ENCODE data around the gene ATP9B.

The ATP9B gene

DNA sequence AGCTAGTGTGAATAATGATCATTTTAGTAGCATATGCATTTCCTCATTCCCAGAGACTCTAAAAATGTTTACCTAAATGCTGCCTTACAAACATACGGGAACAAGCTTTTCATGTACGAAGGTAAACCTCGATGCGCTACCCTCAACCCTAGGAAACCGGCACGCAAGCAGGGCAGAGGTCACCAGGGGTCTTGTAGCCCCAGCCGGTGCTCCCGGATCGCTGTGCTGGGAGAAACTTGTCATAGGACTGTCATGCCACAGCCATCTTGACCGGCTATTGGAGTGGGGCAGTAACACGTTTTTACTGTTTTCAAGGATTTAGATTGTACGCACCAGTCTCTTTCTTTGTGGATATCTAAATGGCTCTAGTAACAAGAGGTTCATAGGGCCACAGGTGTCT is 291.7 kb downstream of the ATP9B start:
- no peaks in the 10 kb centered on the region for H3K27me3 ChIP-seq (ENCODE audit: control insufficient read depth, insufficient read depth, low read length, poor library complexity, severe bottlenecking)
- H3K4me3 ChIP-seq (ENCODE audit: insufficient read depth, low read depth, low read length) = no peak overlapping the region
- peaks cover 12% of the 10 kb centered on the region for H3K36me3 ChIP-seq (ENCODE audit: control insufficient read depth, insufficient read depth, low read length)
- H3K9me3 ChIP-seq (ENCODE audit: control insufficient read depth, low read length) = no peaks in the 10 kb centered on the region
- H3K27ac ChIP-seq (ENCODE audit: insufficient read depth, low read depth, low read length, poor library complexity, severe bottlenecking) = no peak overlapping the region
- WGBS, 2 experiments = 94 to 95% methylated on average over 12 of the region's 12 CpGs
- H3K4me1 ChIP-seq (ENCODE audit: control insufficient read depth, insufficient read depth, low read length) = no peaks in the 10 kb centered on the region

- no peak overlapping the region for H3K27ac ChIP-seq (ENCODE audit: insufficient read depth, low read depth, low read length, poor library complexity, severe bottlenecking)
- no peak overlapping the region for H3K4me3 ChIP-seq (ENCODE audit: insufficient read depth, low read depth, low read length)
- H3K4me1 ChIP-seq (ENCODE audit: control insufficient read depth, insufficient read depth, low read length) = no peaks in the 10 kb centered on the region
- H3K27me3 ChIP-seq (ENCODE audit: control insufficient read depth, insufficient read depth, low read length, poor library complexity, severe bottlenecking) = no peaks in the 10 kb centered on the region
- WGBS, 2 experiments = 86 to 89% methylated on average over 19 to 20 of the region's 20 CpGs
- peaks cover 12% of the 10 kb centered on the region for H3K36me3 ChIP-seq (ENCODE audit: control insufficient read depth, insufficient read depth, low read length)
- H3K9me3 ChIP-seq (ENCODE audit: control insufficient read depth, low read length) = no peaks in the 10 kb centered on the region
Observed at GRCh38 chr18:79361766-79362522, 292.8 kb downstream of the ATP9B start.

DNA sequence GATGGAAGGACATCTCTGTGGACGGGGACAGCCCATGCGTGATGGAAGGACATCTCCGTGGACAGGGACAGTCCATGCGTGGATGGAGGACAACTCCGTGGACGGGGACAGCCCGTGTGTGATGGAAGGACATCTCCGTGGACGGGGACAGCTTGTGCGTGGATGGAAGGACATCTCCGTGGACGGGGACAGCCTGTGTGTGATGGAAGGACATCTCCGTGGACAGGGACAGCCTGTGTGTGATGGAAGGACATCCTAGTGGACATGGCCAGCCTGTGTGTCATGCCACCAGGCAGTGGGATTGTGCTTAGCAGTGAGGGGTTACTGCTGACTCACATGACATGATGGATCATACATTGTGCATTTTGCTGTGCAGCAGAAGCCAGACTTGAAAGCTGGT is 296.5 kb downstream of the ATP9B start:
- Histone ChIP-seq H3K9me3 (ENCODE audit: control insufficient read depth, low read length) (no peaks in the 10 kb centered on the region), H3K36me3 (ENCODE audit: control insufficient read depth, insufficient read depth, low read length) (peaks cover 12% of the 10 kb centered on the region), H3K27ac (ENCODE audit: insufficient read depth, low read depth, low read length, poor library complexity, severe bottlenecking) (no peak overlapping the region), H3K4me3 (ENCODE audit: insufficient read depth, low read depth, low read length) (no peak overlapping the region), H3K27me3 (ENCODE audit: control insufficient read depth, insufficient read depth, low read length, poor library complexity, severe bottlenecking) (no peaks in the 10 kb centered on the region), H3K4me1 (ENCODE audit: control insufficient read depth, insufficient read depth, low read length) (no peaks in the 10 kb centered on the region)
- 96% methylated on average over 13 of the region's 13 CpGs for WGBS, 2 experiments

DNA sequence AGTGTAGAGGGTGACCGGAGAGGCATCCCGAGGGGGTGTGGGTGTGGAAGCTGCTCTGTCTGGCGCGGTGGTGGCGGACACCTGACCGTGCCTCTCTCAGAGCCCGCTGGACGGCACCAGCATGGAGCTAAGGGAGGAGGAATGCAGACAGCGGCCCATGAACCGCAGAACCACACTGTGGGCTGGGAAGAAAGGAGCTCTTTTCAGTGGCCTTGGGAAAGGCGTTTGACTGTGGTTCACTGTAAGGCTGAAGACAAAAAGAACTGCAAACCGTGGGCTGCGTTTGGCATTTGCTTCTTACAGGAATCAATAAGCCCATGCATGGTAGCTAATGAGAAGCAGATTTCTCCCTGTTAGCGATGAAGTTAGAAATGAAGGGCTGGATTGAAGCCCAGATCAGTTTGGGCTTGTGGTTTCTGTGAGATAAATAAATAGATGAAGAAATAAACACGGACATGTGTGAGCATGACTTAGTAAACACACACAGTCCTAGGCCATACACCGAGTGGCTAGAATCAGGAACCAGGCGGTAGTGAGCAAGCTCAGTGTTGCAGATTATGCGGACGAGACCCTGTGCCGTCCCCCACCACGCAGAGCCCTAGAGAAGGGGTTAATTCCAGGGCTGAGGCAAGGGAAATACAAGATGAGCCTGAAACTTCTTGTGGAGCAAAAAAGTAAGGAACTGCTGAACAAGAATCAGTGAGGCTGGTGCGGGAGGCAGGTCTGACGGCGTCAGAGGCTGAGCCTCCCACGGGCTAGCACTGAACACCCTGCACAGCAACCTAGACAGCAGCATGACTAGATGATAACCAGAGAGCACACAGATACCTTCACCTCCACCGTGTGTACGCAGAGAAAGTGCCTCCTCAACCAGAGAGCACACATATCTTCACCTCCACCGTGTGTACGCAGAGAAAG is 297.2 kb downstream of the ATP9B start:
- H3K9me3 ChIP-seq (ENCODE audit: control insufficient read depth, low read length) = no peaks in the 10 kb centered on the region

GRCh38 chr18:79367480-79367879 is 298.3 kb downstream of the ATP9B start:
- WGBS, 2 experiments = 95% methylated on average over 8 of the region's 8 CpGs

More for the DNA sequence above, 297.2 kb downstream of the ATP9B start:
- Histone ChIP-seq H3K4me1 (ENCODE audit: control insufficient read depth, insufficient read depth, low read length) (no peaks in the 10 kb centered on the region), H3K36me3 (ENCODE audit: control insufficient read depth, insufficient read depth, low read length) (peaks cover 9% of the 10 kb centered on the region), H3K27ac (ENCODE audit: insufficient read depth, low read depth, low read length, poor library complexity, severe bottlenecking) (no peak overlapping the region), H3K27me3 (ENCODE audit: control insufficient read depth, insufficient read depth, low read length, poor library complexity, severe bottlenecking) (no peaks in the 10 kb centered on the region), H3K4me3 (ENCODE audit: insufficient read depth, low read depth, low read length) (no peak overlapping the region)
- WGBS, 2 experiments = 89 to 90% methylated on average over 29 of the region's 29 CpGs

GRCh38 chr18:79367989-79368388 is 298.8 kb downstream of the ATP9B start:
- WGBS, 2 experiments = 91 to 92% methylated on average over 18 of the region's 18 CpGs
- H3K4me1 ChIP-seq (ENCODE audit: control insufficient read depth, insufficient read depth, low read length) = no peaks in the 10 kb centered on the region
- peaks cover 5% of the 10 kb centered on the region for H3K36me3 ChIP-seq (ENCODE audit: control insufficient read depth, insufficient read depth, low read length)
- H3K27me3 ChIP-seq (ENCODE audit: control insufficient read depth, insufficient read depth, low read length, poor library complexity, severe bottlenecking) = no peaks in the 10 kb centered on the region
- no peak overlapping the region for H3K27ac ChIP-seq (ENCODE audit: insufficient read depth, low read depth, low read length, poor library complexity, severe bottlenecking)
- no peak overlapping the region for H3K4me3 ChIP-seq (ENCODE audit: insufficient read depth, low read depth, low read length)
- H3K9me3 ChIP-seq (ENCODE audit: control insufficient read depth, low read length) = no peaks in the 10 kb centered on the region

More at GRCh38 chr18:79367480-79367879, 298.3 kb downstream of the ATP9B start:
- H3K36me3 ChIP-seq (ENCODE audit: control insufficient read depth, insufficient read depth, low read length) = peaks cover 5% of the 10 kb centered on the region
- H3K9me3 ChIP-seq (ENCODE audit: control insufficient read depth, low read length) = no peaks in the 10 kb centered on the region
- no peak overlapping the region for H3K27ac ChIP-seq (ENCODE audit: insufficient read depth, low read depth, low read length, poor library complexity, severe bottlenecking)
- no peaks in the 10 kb centered on the region for H3K4me1 ChIP-seq (ENCODE audit: control insufficient read depth, insufficient read depth, low read length)
- no peaks in the 10 kb centered on the region for H3K27me3 ChIP-seq (ENCODE audit: control insufficient read depth, insufficient read depth, low read length, poor library complexity, severe bottlenecking)
- no peak overlapping the region for H3K4me3 ChIP-seq (ENCODE audit: insufficient read depth, low read depth, low read length)

DNA sequence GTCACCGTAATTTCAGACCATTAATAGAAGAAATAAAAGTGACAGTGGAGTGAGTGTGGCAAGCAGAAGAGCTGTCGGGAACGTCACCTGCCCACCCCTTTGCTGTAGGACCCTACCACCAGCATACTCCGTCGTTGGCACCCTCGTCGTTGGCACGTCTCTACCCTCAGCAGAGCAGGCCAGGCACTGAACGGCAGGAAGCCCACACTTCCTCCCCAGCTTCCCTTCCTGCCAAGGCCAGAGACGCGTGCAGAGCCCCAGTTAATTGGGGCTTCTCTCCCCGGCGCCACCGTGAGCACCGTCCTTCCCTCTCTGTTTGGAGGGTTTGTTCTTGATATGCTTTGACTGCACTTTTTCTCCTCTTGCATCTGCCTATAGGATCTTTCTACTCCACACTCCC is 299.5 kb downstream of the ATP9B start:
- Histone ChIP-seq H3K27me3 (ENCODE audit: control insufficient read depth, insufficient read depth, low read length, poor library complexity, severe bottlenecking) (no peaks in the 10 kb centered on the region), H3K9me3 (ENCODE audit: control insufficient read depth, low read length) (no peaks in the 10 kb centered on the region), H3K27ac (ENCODE audit: insufficient read depth, low read depth, low read length, poor library complexity, severe bottlenecking) (no peak overlapping the region), H3K4me3 (ENCODE audit: insufficient read depth, low read depth, low read length) (no peak overlapping the region), H3K36me3 (ENCODE audit: control insufficient read depth, insufficient read depth, low read length) (no peaks in the 10 kb centered on the region), H3K4me1 (ENCODE audit: control insufficient read depth, insufficient read depth, low read length) (no peaks in the 10 kb centered on the region)
- WGBS, 2 experiments = 92 to 94% methylated on average over 15 of the region's 15 CpGs

GRCh38 chr18:79371561-79372121 is 302.4 kb downstream of the ATP9B start:
- no peaks in the 10 kb centered on the region for H3K4me1 ChIP-seq (ENCODE audit: control insufficient read depth, insufficient read depth, low read length)
- H3K27me3 ChIP-seq (ENCODE audit: control insufficient read depth, insufficient read depth, low read length, poor library complexity, severe bottlenecking) = no peaks in the 10 kb centered on the region
- H3K36me3 ChIP-seq (ENCODE audit: control insufficient read depth, insufficient read depth, low read length) = no peaks in the 10 kb centered on the region
- H3K4me3 ChIP-seq (ENCODE audit: insufficient read depth, low read depth, low read length) = no peak overlapping the region
- no peak overlapping the region for H3K27ac ChIP-seq (ENCODE audit: insufficient read depth, low read depth, low read length, poor library complexity, severe bottlenecking)
- no peaks in the 10 kb centered on the region for H3K9me3 ChIP-seq (ENCODE audit: control insufficient read depth, low read length)
- WGBS, 2 experiments = 90 to 91% methylated on average over 14 of the region's 14 CpGs

DNA sequence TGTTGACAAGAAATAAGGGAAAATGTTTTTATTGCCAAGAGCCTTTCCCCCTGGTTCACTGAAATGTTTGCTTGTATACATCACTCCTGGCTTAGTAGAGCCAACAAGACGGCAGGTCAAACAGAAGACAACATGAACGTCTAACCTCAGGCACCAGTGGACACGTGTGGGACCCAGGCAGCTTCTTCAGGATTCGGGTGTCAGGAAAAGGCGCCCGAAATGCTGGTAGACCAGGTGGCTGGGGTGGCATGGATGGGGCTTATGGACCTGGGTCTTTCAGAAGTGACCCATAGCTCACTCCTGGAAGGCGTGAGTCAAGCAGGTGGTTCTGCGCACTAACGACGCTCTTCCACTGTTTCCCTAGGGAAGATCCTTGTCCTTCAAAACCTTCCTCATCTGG is 303.3 kb downstream of the ATP9B start:
- no peaks in the 10 kb centered on the region for H3K36me3 ChIP-seq (ENCODE audit: control insufficient read depth, insufficient read depth, low read length)
- 94 to 96% methylated on average over 10 of the region's 10 CpGs for WGBS, 2 experiments
- H3K4me3 ChIP-seq (ENCODE audit: insufficient read depth, low read depth, low read length) = no peak overlapping the region
- no peaks in the 10 kb centered on the region for H3K9me3 ChIP-seq (ENCODE audit: control insufficient read depth, low read length)
- no peaks in the 10 kb centered on the region for H3K27me3 ChIP-seq (ENCODE audit: control insufficient read depth, insufficient read depth, low read length, poor library complexity, severe bottlenecking)
- no peak overlapping the region for H3K27ac ChIP-seq (ENCODE audit: insufficient read depth, low read depth, low read length, poor library complexity, severe bottlenecking)
- H3K4me1 ChIP-seq (ENCODE audit: control insufficient read depth, insufficient read depth, low read length) = no peaks in the 10 kb centered on the region

DNA sequence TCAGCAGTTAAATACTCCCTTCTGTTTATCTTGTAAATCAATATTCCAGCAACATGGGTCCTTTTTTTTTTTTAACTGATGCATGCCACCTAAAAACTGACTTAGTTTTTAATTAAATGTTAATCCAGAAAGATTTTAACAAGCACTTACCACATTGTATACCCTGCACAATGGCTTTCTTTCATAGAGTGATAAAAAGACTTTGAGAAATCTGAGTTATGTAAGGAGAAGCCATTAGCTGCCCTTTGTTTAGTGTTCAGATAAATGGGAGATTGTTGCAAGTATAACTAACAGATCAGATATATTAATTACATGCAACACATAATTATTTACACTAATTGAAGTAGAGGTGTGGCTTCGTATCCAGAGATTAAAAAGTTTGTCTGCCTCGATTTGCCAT is 303.8 kb downstream of the ATP9B start:
- Histone ChIP-seq H3K27me3 (ENCODE audit: control insufficient read depth, insufficient read depth, low read length, poor library complexity, severe bottlenecking) (no peaks in the 10 kb centered on the region), H3K9me3 (ENCODE audit: control insufficient read depth, low read length) (no peaks in the 10 kb centered on the region), H3K4me1 (ENCODE audit: control insufficient read depth, insufficient read depth, low read length) (no peaks in the 10 kb centered on the region), H3K36me3 (ENCODE audit: control insufficient read depth, insufficient read depth, low read length) (no peaks in the 10 kb centered on the region), H3K4me3 (ENCODE audit: insufficient read depth, low read depth, low read length) (no peak overlapping the region), H3K27ac (ENCODE audit: insufficient read depth, low read depth, low read length, poor library complexity, severe bottlenecking) (no peak overlapping the region)
- WGBS, 2 experiments = 91 to 98% methylated on average over 2 of the region's 2 CpGs

Data from ectodermal cell (in vitro differentiated cells).